Vagina (tissue), 2 donors: ENCODE measurements around the gene COX17.

Experiments
- POLR2A ChIP-seq, 2 donors: fragments of 450-650 bp; IDR thresholded peaks; one replicate each; pipeline ENCODE4 v1.6.1; 2017; ENCODE audit warnings: antibody characterized with exemption in 2 of 2, mild to moderate bottlenecking in 2 of 2, moderate library complexity in 2 of 2
- POLR2AphosphoS5 ChIP-seq, 2 donors: sonication (generic); formaldehyde crosslinking; IDR thresholded peaks; one replicate each; pipeline ENCODE4 v1.9.0; 2017; ENCODE audit warnings: antibody characterized with exemption in 2 of 2, mild to moderate bottlenecking in 2 of 2, low read depth in 1 of 2; ENCODE audit not compliant: insufficient read depth in 1 of 2
- TF ChIP-seq, protein P1 (sequence below), 3 experiments: fragments of 450-650 bp in 2 of 3; fragments of 200-600 bp in 1 of 3; sonication (generic) in 1 of 3; IDR thresholded peaks; one replicate each; pipeline ENCODE4 v1.5.1; 2017 to 2019; ENCODE audit warnings: antibody characterized with exemption in 3 of 3, mild to moderate bottlenecking in 2 of 3, moderate library complexity in 2 of 3

- TF ChIP-seq, protein P1, sequence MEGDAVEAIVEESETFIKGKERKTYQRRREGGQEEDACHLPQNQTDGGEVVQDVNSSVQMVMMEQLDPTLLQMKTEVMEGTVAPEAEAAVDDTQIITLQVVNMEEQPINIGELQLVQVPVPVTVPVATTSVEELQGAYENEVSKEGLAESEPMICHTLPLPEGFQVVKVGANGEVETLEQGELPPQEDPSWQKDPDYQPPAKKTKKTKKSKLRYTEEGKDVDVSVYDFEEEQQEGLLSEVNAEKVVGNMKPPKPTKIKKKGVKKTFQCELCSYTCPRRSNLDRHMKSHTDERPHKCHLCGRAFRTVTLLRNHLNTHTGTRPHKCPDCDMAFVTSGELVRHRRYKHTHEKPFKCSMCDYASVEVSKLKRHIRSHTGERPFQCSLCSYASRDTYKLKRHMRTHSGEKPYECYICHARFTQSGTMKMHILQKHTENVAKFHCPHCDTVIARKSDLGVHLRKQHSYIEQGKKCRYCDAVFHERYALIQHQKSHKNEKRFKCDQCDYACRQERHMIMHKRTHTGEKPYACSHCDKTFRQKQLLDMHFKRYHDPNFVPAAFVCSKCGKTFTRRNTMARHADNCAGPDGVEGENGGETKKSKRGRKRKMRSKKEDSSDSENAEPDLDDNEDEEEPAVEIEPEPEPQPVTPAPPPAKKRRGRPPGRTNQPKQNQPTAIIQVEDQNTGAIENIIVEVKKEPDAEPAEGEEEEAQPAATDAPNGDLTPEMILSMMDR (IDR thresholded peaks at IDR 0.05), result no peak
- no peak for TF ChIP-seq POLR2A (IDR thresholded peaks at IDR 0.05)
- TF ChIP-seq POLR2AphosphoS5 (IDR thresholded peaks at IDR 0.05; ENCODE audit: insufficient read depth in 1 of 2, low read depth in 1 of 2), result no peak
Observed at GRCh38 chr3:119700269-119700919, 23.2 kb upstream of the COX17 start.
